Hepatocyte (in vitro differentiated cells): ENCODE results near the gene CHST11.

ENCODE experiments used
- EZH2 ChIP-seq: fragments of 200-600 bp; sonication (generic); IDR thresholded peaks from 2 replicates; pipeline ENCODE4 v1.6.1; 2016; ENCODE audit warnings: antibody characterized with exemption, mild to moderate bottlenecking, borderline replicate concordance
- TF ChIP-seq, protein P1 (sequence below): fragments of 200-600 bp; sonication (generic); IDR thresholded peaks from 2 replicates; pipeline ENCODE4 v1.5.1; 2016; ENCODE audit warnings: antibody characterized with exemption, mild to moderate bottlenecking; ENCODE audit not compliant: poor library complexity

DNA sequence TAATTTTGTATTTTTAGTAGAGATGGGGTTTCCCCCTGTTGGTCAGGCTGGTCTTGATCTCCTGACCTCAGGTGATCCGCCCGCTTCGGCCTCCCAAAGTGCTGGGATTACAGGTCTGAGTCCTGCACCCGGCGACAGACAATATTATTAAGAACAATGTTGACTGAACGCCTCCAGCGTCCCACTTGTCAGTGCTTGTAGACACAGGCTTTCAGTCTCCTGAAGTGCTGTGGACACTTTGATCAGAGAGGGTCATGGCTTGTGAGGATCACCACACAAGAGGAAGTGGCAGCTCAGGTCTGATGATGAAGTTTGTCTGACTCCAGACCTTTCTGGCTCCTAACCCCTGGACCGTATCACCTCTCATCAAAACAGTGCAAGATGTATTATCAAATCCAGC is 114.6 kb downstream of the CHST11 start:
- TF ChIP-seq, protein P1, sequence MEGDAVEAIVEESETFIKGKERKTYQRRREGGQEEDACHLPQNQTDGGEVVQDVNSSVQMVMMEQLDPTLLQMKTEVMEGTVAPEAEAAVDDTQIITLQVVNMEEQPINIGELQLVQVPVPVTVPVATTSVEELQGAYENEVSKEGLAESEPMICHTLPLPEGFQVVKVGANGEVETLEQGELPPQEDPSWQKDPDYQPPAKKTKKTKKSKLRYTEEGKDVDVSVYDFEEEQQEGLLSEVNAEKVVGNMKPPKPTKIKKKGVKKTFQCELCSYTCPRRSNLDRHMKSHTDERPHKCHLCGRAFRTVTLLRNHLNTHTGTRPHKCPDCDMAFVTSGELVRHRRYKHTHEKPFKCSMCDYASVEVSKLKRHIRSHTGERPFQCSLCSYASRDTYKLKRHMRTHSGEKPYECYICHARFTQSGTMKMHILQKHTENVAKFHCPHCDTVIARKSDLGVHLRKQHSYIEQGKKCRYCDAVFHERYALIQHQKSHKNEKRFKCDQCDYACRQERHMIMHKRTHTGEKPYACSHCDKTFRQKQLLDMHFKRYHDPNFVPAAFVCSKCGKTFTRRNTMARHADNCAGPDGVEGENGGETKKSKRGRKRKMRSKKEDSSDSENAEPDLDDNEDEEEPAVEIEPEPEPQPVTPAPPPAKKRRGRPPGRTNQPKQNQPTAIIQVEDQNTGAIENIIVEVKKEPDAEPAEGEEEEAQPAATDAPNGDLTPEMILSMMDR = no peak
- no peak for TF ChIP-seq EZH2
